GM23338 (cell line): ENCODE results near the gene ZNF692. TPM values are rescaled to one million over a fixed set of nuclear protein-coding genes. Genes with fewer than 3 reads are reported as not detected.

Source experiments
- ATAC-seq: fragments of 200-7000 bp; cut with Tn5 transposase; 3 replicates; pipeline ENCODE4 v1.9.1; 2020
- DNase-seq: peaks from one replicate; pipeline ENCODE4 v3.0.0-alpha.2; 2015; ENCODE audit warnings: low spot score
- H2AFZ ChIP-seq: fragments of 200-600 bp; sonication (generic); 2 replicates; pipeline ENCODE4 v1.8.0; 2016; ENCODE audit warnings: antibody characterized with exemption, mild to moderate bottlenecking, moderate library complexity
- H3F3A ChIP-seq: fragments of 200-600 bp; sonication (generic); replicated peaks from 2 replicates; pipeline ENCODE4 v1.8.0; 2017; ENCODE audit warnings: antibody characterized with exemption, mixed run types, low read depth
- H3K27ac ChIP-seq: fragments of 200-600 bp; sonication (generic); 2 replicates; pipeline ENCODE4 v1.6.1; 2016; ENCODE audit warnings: low read depth
- H3K27me3 ChIP-seq: fragments of 200-600 bp; sonication (generic); 2 replicates; pipeline ENCODE4 v1.8.0; 2016; ENCODE audit warnings: mild to moderate bottlenecking, mixed run types, moderate library complexity; ENCODE audit not compliant: insufficient read depth
- H3K36me3 ChIP-seq: fragments of 200-600 bp; sonication (generic); 2 replicates; pipeline ENCODE4 v1.8.0; 2016; ENCODE audit warnings: mild to moderate bottlenecking; ENCODE audit not compliant: insufficient read depth
- H3K4me1 ChIP-seq: fragments of 200-600 bp; sonication (generic); 2 replicates; pipeline ENCODE4 v1.8.0; 2016; ENCODE audit warnings: mild to moderate bottlenecking, moderate library complexity; ENCODE audit not compliant: insufficient read depth
- H3K4me2 ChIP-seq: fragments of 200-600 bp; sonication (generic); 2 replicates; pipeline ENCODE4 v1.7.1; 2017; ENCODE audit warnings: mixed run types
- H3K4me3 ChIP-seq: fragments of 200-600 bp; sonication (generic); 2 replicates; pipeline ENCODE4 v1.6.1; 2016; ENCODE audit warnings: mixed run types
- H3K79me2 ChIP-seq: fragments of 200-600 bp; sonication (generic); replicated peaks from 2 replicates; pipeline ENCODE4 v1.8.0; 2017; ENCODE audit warnings: mild to moderate bottlenecking; ENCODE audit not compliant: insufficient read depth
- H3K9me2 ChIP-seq: fragments of 200-600 bp; sonication (generic); 2 replicates; pipeline ENCODE4 v1.8.0; 2017; ENCODE audit not compliant: insufficient read depth
- H4K20me1 ChIP-seq: fragments of 200-600 bp; sonication (generic); replicated peaks from 2 replicates; pipeline ENCODE4 v1.8.0; 2017; ENCODE audit warnings: mild to moderate bottlenecking; ENCODE audit not compliant: insufficient read depth
- H3K27ac Mint-ChIP-seq: 2 replicates; pipeline ENCODE4 v1.8.0; 2020; ENCODE audit warnings: inconsistent platforms, mild to moderate bottlenecking, moderate library complexity, mixed read lengths
- H3K27me3 Mint-ChIP-seq: 3 replicates; pipeline ENCODE4 v1.8.0; 2022; ENCODE audit warnings: low read depth, mild to moderate bottlenecking, moderate library complexity, mixed read lengths, inconsistent platforms; ENCODE audit not compliant: insufficient read depth, poor library complexity
- H3K36me3 Mint-ChIP-seq: 3 replicates; pipeline ENCODE4 v1.8.0; 2021; ENCODE audit warnings: low read depth, mild to moderate bottlenecking, inconsistent platforms, moderate library complexity, mixed read lengths
- H3K4me1 Mint-ChIP-seq: 3 replicates; pipeline ENCODE4 v1.8.0; 2020; ENCODE audit warnings: mild to moderate bottlenecking, inconsistent platforms, mixed read lengths
- H3K4me3 Mint-ChIP-seq: 3 replicates; pipeline ENCODE4 v1.8.0; 2021; ENCODE audit warnings: moderate library complexity, mild to moderate bottlenecking, inconsistent platforms, mixed read lengths
- H3K9me3 Mint-ChIP-seq: 3 replicates; pipeline ENCODE4 v1.8.0; 2020; ENCODE audit warnings: moderate library complexity, mild to moderate bottlenecking, inconsistent platforms, mixed read lengths
- JUNB ChIP-seq: IDR thresholded peaks from one replicate; pipeline ENCODE4 v1.6.1; 2016; ENCODE audit warnings: antibody characterized with exemption; ENCODE audit not compliant: unreplicated experiment
- POLR2AphosphoS5 ChIP-seq: IDR thresholded peaks from 2 replicates; pipeline ENCODE4 v1.6.1; 2016; ENCODE audit warnings: antibody characterized with exemption, low read depth
- STAT1 ChIP-seq: IDR thresholded peaks from one replicate; pipeline ENCODE4 v1.6.1; 2016; ENCODE audit warnings: antibody characterized with exemption; ENCODE audit not compliant: unreplicated experiment
- polyA plus RNA-seq: library from polyadenylated mRNA; unstranded; fragments of >200 nt; fragmentation: Nextera tagmentation; extraction: Ambion mirVana; gene quantifications from 2 replicates; pipeline ENCODE4 v1.2.1, GENCODE V29; 2016
- total RNA-seq: library from RNA; depleted of rRNA; stranded (reverse); fragments of >200 nt; shearing (Covaris generic); gene quantifications from 2 replicates; pipeline ENCODE4 v1.2.3, GENCODE V29; 2014
- TF ChIP-seq, protein P1 (sequence below): IDR thresholded peaks from one replicate; pipeline ENCODE4 v1.6.1; 2018; ENCODE audit warnings: antibody characterized with exemption; ENCODE audit not compliant: unreplicated experiment
- TF ChIP-seq, protein P2 (sequence below), 2 experiments: fragments of 200-600 bp in 1 of 2; sonication (generic) in 1 of 2; conservative IDR thresholded peaks; 2 replicates each; pipeline versions ENCODE4 v1.5.1 to v1.6.1; 2016 to 2017; ENCODE audit warnings: antibody characterized with exemption in 2 of 2, low read depth in 2 of 2, mild to moderate bottlenecking in 2 of 2, moderate library complexity in 1 of 2
- TF ChIP-seq, protein P3 (sequence below): IDR thresholded peaks from 2 replicates; pipeline ENCODE4 v1.6.1; 2016; ENCODE audit warnings: antibody characterized with exemption
- TF ChIP-seq, protein P4 (sequence below): fragments of 250-450 bp; sonication (Bioruptor Pico); IDR thresholded peaks from 2 replicates; pipeline ENCODE4 v1.5.0; 2020; ENCODE audit warnings: mild to moderate bottlenecking, moderate library complexity

Gene ZNF692
- total and polyA plus RNA-seq, 2 experiments from 2014 or later: 41.2 to 57.1 TPM

DNA sequence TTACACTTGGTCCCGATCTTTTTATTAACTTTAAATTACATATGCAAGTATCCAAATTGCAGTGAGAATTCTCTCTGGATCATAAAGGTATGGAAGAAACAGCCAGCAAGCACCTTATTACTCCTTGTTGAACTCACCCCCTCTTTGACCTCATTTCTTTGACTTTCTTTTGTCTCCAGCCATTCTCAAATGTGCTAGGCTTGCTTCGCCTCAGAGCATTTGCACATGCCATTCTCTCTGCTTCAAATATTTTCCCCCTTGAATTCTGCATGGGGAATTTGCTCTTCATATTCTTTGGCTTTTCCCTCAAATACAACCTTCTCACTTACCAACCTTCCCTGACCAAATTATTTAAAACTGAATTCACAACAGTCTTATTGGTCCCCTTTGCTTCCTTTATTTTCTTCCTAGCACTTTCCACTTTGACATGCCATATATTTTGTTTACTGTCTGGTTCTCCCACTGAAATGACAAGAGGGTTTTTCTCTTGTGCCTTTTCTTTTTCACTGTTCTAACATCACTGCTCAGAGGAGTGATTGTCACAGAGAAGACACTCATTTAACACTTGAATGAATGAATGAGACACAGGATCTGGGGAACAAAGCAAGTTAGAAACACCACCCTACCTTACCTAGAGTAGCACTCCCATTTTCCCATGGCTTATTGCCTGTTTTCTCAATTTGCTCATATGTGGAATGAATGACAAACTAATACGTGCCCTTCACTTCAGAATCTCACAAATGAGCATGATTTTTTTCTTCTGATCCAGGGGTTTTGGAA lies 45.7 kb upstream of the ZNF692 start (continued):
- TF ChIP-seq, protein P1, sequence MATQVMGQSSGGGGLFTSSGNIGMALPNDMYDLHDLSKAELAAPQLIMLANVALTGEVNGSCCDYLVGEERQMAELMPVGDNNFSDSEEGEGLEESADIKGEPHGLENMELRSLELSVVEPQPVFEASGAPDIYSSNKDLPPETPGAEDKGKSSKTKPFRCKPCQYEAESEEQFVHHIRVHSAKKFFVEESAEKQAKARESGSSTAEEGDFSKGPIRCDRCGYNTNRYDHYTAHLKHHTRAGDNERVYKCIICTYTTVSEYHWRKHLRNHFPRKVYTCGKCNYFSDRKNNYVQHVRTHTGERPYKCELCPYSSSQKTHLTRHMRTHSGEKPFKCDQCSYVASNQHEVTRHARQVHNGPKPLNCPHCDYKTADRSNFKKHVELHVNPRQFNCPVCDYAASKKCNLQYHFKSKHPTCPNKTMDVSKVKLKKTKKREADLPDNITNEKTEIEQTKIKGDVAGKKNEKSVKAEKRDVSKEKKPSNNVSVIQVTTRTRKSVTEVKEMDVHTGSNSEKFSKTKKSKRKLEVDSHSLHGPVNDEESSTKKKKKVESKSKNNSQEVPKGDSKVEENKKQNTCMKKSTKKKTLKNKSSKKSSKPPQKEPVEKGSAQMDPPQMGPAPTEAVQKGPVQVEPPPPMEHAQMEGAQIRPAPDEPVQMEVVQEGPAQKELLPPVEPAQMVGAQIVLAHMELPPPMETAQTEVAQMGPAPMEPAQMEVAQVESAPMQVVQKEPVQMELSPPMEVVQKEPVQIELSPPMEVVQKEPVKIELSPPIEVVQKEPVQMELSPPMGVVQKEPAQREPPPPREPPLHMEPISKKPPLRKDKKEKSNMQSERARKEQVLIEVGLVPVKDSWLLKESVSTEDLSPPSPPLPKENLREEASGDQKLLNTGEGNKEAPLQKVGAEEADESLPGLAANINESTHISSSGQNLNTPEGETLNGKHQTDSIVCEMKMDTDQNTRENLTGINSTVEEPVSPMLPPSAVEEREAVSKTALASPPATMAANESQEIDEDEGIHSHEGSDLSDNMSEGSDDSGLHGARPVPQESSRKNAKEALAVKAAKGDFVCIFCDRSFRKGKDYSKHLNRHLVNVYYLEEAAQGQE: no peak
- no peak for TF ChIP-seq POLR2AphosphoS5
- TF ChIP-seq, protein P2, sequence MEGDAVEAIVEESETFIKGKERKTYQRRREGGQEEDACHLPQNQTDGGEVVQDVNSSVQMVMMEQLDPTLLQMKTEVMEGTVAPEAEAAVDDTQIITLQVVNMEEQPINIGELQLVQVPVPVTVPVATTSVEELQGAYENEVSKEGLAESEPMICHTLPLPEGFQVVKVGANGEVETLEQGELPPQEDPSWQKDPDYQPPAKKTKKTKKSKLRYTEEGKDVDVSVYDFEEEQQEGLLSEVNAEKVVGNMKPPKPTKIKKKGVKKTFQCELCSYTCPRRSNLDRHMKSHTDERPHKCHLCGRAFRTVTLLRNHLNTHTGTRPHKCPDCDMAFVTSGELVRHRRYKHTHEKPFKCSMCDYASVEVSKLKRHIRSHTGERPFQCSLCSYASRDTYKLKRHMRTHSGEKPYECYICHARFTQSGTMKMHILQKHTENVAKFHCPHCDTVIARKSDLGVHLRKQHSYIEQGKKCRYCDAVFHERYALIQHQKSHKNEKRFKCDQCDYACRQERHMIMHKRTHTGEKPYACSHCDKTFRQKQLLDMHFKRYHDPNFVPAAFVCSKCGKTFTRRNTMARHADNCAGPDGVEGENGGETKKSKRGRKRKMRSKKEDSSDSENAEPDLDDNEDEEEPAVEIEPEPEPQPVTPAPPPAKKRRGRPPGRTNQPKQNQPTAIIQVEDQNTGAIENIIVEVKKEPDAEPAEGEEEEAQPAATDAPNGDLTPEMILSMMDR (conservative IDR thresholded peaks at IDR 0.05; ENCODE audit: low read depth in 2 of 2): no peak
- TF ChIP-seq STAT1: no peak
- no peak for TF ChIP-seq JUNB
- TF ChIP-seq, protein P3, sequence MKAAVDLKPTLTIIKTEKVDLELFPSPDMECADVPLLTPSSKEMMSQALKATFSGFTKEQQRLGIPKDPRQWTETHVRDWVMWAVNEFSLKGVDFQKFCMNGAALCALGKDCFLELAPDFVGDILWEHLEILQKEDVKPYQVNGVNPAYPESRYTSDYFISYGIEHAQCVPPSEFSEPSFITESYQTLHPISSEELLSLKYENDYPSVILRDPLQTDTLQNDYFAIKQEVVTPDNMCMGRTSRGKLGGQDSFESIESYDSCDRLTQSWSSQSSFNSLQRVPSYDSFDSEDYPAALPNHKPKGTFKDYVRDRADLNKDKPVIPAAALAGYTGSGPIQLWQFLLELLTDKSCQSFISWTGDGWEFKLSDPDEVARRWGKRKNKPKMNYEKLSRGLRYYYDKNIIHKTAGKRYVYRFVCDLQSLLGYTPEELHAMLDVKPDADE: no peak

DNA sequence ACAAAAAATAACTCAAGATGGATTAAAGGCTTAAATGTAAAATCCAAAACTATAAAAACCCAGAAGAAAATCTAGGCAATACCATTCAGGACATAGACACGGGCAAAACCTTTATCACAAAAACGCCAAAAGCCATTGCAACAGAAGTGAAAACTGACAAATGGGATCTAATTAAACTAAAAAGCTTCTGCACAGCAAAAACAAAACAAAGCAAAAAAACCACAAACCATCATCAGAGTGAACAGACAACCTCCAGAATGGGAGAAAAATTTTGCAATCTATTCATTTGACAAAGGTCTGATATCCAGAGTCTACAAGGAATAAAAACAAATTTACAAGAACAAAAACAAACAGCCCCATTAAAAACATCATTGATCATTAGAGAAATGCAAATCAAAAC lies 42.7 kb upstream of the ZNF692 start:
- H3K4me3 Mint-ChIP-seq: no peak overlapping the region
- H3K79me2 ChIP-seq: no peaks in the 10 kb centered on the region
- no peak for ATAC-seq

More for the DNA sequence above, 42.7 kb upstream of the ZNF692 start:
- H3K36me3 Mint-ChIP-seq: no peaks in the 10 kb centered on the region
- Histone ChIP-seq H3K4me3 (no peak overlapping the region), H3K4me2 (no peak overlapping the region), H3F3A (no peaks in the 10 kb centered on the region), H2AFZ (no peak overlapping the region), H3K4me1 (peaks cover 26% of the 10 kb centered on the region), H3K27ac (no peak overlapping the region), H4K20me1 (no peaks in the 10 kb centered on the region), H3K27me3 (no peaks in the 10 kb centered on the region; the same call in 1 of the 2 replicates), H3K36me3 (no peaks in the 10 kb centered on the region), H3K9me2 (no peaks in the 10 kb centered on the region)
- no peak for DNase-seq
- TF ChIP-seq, protein P4, sequence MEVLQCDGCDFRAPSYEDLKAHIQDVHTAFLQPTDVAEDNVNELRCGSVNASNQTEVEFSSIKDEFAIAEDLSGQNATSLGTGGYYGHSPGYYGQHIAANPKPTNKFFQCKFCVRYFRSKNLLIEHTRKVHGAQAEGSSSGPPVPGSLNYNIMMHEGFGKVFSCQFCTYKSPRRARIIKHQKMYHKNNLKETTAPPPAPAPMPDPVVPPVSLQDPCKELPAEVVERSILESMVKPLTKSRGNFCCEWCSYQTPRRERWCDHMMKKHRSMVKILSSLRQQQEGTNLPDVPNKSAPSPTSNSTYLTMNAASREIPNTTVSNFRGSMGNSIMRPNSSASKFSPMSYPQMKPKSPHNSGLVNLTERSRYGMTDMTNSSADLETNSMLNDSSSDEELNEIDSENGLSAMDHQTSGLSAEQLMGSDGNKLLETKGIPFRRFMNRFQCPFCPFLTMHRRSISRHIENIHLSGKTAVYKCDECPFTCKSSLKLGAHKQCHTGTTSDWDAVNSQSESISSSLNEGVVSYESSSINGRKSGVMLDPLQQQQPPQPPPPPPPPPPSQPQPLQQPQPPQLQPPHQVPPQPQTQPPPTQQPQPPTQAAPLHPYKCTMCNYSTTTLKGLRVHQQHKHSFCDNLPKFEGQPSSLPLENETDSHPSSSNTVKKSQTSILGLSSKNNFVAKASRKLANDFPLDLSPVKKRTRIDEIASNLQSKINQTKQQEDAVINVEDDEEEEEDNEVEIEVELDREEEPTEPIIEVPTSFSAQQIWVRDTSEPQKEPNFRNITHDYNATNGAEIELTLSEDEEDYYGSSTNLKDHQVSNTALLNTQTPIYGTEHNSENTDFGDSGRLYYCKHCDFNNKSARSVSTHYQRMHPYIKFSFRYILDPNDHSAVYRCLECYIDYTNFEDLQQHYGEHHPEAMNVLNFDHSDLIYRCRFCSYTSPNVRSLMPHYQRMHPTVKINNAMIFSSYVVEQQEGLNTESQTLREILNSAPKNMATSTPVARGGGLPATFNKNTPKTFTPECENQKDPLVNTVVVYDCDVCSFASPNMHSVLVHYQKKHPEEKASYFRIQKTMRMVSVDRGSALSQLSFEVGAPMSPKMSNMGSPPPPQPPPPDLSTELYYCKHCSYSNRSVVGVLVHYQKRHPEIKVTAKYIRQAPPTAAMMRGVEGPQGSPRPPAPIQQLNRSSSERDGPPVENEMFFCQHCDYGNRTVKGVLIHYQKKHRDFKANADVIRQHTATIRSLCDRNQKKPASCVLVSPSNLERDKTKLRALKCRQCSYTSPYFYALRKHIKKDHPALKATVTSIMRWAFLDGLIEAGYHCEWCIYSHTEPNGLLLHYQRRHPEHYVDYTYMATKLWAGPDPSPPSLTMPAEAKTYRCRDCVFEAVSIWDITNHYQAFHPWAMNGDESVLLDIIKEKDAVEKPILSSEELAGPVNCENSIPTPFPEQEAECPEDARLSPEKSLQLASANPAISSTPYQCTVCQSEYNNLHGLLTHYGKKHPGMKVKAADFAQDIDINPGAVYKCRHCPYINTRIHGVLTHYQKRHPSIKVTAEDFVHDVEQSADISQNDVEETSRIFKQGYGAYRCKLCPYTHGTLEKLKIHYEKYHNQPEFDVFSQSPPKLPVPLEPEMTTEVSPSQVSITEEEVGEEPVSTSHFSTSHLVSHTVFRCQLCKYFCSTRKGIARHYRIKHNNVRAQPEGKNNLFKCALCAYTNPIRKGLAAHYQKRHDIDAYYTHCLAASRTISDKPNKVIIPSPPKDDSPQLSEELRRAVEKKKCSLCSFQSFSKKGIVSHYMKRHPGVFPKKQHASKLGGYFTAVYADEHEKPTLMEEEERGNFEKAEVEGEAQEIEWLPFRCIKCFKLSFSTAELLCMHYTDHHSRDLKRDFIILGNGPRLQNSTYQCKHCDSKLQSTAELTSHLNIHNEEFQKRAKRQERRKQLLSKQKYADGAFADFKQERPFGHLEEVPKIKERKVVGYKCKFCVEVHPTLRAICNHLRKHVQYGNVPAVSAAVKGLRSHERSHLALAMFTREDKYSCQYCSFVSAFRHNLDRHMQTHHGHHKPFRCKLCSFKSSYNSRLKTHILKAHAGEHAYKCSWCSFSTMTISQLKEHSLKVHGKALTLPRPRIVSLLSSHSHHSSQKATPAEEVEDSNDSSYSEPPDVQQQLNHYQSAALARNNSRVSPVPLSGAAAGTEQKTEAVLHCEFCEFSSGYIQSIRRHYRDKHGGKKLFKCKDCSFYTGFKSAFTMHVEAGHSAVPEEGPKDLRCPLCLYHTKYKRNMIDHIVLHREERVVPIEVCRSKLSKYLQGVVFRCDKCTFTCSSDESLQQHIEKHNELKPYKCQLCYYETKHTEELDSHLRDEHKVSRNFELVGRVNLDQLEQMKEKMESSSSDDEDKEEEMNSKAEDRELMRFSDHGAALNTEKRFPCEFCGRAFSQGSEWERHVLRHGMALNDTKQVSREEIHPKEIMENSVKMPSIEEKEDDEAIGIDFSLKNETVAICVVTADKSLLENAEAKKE (CRISPR knock-in tag): no peak
- TF ChIP-seq, protein P3: no peak
- H3K9me3 Mint-ChIP-seq: no peaks in the 10 kb centered on the region
- peaks cover 32% of the 10 kb centered on the region for H3K4me1 Mint-ChIP-seq
- no peak overlapping the region for H3K27ac Mint-ChIP-seq
- H3K27me3 Mint-ChIP-seq: peaks cover 8% of the 10 kb centered on the region
